NCI-H446 treated with DMSO at 0.1 percent for 48 hours (cell line): ENCODE data around the gene GAREM1.

Experiments
- DNase-seq: peaks from one replicate; lab custom pipeline; 2025; lab: John Stamatoyannopoulos, UW

Gene GAREM1

DNA sequence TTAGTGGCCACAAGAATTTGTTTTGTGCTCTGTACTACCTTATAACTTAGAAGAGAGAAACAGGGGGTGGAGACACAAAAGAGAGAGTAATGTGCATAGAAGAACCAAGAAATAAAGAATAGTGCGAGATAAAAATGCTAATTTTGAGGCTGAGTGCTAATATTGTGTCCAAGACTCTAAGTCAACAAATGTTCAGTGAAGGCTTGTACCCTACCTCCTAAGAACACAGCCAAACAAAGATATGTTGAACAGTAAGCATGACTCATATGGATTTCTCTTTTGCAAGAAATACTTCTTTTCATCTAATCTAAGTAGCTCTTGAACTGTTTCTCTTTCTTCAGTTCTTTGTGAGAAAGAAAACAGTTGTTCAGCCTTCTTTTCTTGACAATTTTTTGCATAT, 45.2 kb downstream of the GAREM1 start:
- no peak for DNase-seq

DNA sequence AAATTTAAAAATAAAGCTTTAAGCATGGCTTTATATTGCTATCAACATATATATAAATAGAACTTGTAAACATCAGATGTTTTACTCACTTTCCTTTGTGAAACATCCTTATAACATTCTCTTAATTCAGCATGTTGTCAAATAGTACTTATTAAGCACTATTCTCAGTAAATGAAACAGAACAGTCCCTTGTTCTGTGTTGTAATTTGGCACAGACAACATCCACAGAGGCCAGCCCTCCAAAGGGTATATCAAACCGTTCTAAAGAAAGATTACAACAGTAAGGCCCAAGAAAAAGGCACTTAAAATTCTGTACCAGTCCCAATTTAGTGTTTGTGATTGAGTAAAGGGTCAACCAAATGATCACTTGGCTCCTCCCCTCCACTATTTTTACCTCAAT, 46.0 kb downstream of the GAREM1 start:
- no peak for DNase-seq

DNA sequence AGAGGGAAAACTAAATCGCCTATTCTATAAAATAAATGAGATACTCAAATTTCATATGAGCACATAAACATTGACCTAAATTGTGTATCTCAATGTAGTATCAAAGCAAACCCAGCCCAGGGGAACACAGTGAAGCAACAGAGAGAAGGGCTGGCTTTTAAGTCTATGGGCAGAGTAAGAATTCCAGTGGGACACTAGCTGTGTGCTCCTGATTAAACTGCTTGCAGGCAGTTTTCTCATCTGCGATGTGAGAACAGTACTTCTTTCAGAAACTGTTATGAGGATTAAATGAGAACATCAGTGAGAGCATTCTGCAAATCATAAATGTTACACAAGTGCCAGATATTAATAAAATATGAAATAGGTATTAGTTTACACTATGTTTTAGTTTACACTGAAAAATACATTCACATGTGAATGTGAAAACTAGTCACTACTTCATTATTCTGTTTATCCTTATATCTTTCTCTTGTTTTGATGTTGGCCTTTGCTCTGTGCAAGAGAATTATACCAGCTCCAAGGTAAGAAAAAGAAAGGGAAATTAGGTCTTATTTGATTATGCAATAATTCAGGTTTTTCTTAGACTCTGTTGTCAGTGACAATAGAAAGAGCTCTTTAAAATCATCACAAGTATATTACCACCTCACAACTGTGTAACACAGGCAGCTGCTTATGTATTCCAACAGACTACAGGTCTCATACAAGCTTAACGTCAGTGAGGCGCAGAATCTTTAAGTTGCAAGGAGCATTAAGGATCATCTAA, 47.5 kb downstream of the GAREM1 start:
- no peak for DNase-seq

DNA sequence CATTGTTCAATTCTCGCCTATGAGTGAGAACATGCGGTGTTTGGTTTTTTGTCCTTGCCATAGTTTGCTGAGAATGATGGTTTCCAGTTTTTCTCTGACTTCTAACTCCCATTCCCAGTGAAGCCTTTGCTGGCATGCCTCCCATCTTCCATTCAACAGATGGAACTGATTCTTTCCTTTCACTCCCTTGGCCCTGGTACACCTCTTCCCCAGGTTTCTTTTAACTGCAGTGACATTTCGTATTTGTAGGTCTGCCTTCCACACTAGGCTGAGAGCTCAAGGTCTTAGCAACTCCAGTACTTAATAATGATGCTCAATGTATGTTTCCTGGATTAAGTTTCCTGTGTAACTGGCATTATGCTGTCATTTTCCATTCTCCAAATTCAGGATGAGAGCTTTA, 48.5 kb downstream of the GAREM1 start:
- no peak for DNase-seq

DNA sequence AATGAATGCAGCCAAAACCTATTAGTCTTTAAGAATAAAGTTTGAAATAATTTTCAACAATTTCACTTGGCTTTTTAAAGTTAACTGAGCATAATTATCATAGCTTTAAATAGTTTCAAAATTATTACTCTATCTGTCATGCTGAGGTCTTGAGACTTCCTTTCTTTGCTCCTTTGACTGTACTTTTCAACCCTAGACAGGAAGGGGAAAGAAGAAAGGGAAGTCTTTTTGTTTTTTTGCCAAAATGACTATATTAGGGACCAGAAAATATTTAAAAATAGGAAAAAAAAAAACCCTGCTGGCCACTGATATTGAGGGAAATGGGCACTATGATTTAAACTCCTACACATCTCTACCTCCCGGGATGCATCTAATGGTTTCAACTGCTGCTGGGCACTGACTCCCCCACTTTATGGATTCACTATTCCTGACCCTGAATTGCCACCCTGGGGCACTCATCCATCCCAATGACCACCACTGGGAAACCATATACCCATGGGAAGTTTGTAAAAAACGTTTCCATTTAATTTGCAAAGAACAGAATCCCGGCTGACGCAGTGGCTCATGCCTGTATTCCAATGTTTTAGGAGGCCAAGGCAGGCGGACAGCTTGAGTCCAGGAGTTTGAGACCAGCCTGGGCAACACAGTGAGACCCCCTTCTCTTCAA, 50.5 kb downstream of the GAREM1 start:
- no peak for DNase-seq

DNA sequence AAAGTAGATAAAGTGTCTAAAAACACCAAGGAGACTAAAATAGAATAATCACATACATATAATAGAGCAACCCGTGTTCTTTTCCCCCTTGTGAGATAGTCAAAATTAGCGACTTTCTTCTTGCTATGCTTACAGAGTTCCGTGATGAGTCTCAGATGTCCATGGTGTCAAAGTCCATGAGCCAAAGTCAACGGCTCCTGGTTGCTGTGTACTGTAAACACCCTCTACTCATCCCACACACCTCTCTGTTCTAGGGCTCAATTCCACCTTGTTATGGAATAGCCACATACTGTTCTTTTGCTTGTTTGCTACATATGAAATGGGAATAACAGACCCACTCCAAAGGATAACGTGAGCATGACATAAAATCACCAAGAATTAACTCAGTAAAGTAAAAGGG, 52.5 kb downstream of the GAREM1 start:
- no peak for DNase-seq

DNA sequence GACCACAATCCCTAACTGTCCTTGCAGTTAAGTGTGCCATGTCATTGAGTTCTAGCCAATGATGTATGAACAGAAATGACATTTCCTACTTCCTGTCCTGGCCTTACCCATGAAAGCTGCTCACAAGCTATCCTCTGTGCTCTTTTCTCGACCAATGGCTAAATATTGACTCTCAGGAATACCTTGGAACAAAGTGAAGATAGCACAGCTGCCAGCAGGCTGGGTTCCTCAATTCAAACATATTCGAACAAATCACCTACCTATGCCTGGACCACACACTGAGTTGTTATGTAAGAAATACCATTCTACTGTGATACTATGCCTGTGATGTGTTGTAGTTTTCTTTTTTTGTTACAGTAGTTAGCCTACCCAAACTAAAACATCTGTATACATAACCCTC, 65.1 kb downstream of the GAREM1 start:
- no peak for DNase-seq

DNA sequence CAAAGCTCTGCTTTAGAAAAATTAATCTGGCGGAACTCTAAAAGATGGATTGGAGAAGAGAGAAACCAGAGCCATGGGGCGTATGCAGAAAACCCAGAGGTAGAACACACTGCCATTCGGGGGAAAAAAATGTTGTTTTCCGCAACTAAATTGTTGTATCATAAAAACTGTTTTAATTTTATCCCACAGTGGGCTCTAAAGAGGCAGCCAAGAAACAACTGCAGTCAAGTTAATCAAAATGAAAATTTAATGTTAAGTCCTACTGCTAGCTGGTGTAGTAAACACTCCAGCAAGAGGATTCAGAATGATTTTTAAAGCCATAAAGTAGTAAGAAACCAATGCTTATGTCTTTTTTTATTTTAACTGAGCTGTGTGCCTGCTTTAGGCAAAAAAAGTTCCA, 69.1 kb downstream of the GAREM1 start:
- DNase-seq, result no peak

DNA sequence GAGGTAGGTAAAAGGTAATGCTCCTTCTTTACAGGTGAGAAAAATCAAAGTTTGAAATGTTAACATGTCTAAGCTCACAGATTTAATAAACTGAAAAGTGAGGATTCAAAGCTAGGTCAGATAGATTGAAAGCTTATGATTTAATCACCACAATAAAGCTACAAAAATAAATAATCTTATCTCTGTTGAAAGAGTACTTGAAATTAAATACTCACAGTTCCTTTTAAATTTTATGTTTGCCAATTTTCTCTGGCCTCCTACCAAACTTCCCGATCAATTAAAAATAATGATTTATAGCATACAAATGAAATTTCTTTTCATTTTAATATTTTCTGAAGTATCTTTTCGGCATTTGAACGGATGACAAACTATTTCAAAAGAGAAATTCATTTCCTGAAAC, 77.3 kb downstream of the GAREM1 start:
- no peak for DNase-seq

DNA sequence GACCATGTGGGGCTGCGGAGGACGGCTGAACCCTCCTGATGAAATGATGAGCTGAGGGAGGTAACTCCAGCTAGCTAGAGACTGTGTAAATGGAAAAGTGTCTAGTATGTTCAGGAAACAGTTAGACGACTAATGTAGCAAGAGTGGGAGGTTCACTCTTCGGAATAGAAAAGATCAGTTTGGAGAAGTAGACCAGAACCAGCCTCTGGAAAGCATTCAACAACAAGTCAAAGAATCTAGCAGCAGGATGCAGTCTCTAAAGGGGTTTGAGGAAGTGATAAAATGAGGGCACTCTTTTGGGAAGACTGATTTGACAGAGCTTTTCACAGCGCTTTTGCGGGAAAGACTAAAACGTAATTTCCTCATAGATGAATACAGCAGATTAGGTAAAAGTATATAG, 79.6 kb downstream of the GAREM1 start:
- no peak for DNase-seq

DNA sequence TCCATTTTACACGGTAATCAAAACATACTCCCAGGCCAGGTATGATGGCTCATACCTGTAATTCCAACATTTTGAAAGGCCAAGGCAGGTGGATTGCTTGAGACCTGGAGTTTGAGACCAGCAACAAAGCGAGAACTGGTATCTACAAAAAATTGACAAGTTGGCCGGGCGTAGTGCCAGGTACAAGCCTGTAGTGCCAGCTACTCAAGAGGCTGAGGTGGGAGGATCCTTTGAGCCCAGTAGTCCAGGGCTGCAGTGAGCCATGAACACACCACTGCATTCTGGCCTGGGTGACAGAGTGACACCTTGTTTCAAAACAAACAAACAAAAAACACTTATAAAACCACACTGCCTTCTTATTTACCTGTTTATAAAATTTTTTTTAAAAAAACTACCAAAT, 80.8 kb downstream of the GAREM1 start:
- DNase-seq, result peak; percentile 20

DNA sequence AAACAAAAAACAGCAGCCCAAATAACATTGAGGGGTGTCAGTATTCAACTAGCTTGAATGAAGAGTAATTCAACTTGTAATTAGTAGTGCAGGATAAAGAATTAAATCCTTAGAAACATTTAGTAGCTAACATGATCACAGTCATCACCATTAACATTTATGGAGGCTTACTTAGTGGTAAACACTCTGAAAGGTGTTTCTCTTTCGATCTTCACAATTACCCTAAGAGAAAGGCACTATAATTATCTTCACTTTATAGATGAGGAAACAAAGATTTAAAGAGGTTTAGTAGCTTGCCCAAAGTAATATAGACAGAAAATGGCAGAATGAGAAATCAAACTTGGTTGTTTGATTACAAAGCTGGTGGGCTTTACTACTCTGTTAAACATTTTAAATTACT, 81.5 kb downstream of the GAREM1 start:
- DNase-seq, result no peak

DNA sequence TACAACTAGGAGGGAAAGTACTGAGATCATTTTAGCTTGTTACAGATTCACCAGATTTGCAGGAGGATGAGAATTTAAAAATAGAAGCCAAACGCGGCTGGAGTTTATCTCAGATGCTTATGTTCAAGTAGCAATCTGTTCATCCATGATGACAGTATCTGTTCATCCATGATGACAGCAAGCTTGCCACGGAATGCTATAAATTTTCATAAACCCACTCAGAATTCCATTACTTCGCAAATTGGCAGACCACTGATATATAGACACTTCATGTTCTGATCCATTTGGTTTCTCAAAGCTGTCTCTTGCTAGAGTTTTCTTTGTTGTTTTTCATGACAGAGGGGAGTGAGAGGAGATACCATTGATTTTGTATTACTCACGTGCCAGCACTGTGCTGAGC, 84.2 kb downstream of the GAREM1 start:
- DNase-seq, result no peak

DNA sequence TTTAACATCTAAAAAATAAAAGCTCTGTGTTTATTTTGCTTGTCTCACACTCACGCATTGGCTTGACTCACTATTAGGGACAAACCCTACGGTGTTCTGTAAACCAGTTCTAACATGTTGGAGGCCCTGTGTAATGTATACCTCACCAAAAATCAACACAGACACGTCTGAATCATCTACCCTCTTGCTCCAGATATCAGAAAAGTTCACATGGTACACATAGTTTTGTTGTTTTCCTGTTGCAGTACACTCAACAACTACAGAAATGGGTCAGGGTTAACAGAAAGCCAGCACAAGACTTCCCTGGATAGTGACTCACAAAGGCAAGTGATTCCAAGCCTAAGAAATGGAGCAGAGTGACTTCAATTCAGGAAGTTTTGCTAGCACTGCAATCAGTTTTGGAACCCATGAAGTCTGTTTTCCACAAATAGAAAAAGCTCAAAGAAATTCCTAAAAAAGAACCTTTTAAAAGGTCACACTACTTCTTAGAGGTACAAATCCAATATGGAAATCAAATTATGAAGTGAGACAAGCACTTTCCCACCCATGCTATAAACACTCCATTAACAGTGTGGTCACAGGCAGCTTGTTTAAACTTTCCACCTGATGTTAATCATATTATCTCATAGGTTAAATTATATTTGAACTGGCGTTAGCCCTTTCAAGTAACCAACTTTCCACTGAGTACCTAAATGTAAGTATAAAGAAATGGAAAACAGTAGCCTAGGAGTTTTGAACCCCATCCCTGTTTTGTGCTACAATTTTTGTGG, 87.4 kb downstream of the GAREM1 start:
- DNase-seq, result no peak

DNA sequence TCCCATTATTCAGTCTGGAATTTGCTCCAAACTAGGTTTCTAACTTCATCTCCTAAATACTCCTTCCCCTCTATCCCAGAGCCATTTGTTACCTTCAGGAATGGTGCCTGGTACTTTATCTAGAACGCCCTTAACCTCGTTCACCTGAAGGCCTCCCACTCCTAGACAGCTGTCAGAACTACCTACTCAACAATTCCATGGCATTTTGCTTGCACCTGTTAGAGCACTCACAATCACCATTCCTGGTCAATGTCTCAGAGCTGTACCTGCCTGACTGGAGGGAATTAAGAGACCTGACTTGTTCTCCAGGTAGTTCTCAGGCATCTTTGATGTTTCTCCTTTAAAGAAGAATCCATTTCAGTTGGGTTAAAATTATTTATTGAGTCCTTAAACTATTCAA, 88.9 kb downstream of the GAREM1 start:
- no peak for DNase-seq

DNA sequence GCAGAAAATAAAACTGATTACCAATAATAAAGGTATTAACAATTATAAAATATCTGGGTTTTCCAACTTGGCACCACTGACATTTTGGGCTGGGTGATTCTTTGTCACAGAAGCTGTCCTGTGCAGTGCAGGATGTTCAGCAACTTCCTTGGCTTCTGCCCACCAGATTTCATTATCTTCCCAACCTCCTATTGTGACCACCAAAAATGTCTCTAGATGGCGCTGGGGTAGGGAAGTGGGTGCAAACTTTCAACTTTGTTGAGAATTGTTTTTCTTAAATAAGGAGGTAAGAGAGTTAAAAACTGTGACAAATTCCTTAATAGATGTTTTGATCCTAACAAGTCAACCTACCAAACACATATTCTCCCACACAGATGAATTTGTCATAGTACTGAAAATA, 90.1 kb downstream of the GAREM1 start:
- DNase-seq, result no peak

DNA sequence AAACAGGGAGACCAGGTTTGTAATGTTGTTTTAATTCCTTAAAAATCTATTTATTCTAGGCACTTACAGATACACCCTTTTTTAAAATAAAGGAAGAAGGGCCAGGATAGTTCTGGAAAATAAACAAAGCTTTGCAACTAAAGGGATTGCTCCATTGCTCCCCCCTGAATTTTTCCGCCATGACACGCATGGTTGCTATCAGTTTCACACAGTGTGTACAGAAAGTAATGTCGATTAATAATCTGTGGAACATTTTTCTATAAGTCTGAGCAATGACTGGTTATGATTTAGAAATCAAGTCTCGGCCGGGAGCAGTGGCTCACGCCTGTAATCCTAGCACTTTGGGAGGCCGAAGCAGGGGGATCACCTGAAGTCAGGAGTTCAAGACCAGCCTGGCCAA, 90.8 kb downstream of the GAREM1 start:
- no peak for DNase-seq

DNA sequence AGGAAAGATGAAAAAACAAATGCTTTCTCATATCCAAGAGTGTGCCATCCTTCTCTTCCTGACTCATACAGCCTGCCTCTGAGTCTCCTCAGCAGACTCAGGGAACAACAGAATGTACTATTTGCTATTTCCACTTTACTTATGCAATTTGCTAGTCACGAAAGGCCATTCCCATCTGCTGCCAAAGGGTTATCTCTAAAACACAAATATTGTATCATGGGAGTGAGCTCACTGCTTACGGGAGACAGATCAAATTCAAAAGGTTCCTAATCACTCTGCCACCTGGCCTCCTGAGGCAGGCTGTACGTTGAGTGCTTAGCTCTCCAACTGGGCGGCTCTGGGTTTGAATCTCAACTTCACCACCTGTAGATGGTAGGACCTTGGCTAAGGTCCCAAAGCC, 92.0 kb downstream of the GAREM1 start:
- DNase-seq, result no peak

DNA sequence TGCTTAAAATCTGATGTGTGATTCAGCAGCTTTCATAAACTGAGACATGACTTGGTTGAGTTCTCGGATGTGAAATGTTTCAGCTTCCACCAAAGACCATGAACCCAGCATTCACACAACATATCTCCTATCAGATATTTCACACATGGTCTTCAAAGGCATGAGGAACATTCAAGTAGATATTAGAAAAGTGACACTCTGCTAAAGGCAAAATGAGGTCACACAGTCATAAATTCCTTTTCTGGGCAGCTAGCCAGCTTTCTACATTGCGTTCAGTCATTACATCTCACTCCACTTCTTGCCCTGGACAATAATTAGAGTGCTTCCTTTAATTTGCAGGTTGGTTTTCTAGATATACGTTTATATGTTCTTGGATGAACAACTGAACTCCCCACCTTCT, 96.7 kb downstream of the GAREM1 start:
- DNase-seq, result peak; percentile 14

DNA sequence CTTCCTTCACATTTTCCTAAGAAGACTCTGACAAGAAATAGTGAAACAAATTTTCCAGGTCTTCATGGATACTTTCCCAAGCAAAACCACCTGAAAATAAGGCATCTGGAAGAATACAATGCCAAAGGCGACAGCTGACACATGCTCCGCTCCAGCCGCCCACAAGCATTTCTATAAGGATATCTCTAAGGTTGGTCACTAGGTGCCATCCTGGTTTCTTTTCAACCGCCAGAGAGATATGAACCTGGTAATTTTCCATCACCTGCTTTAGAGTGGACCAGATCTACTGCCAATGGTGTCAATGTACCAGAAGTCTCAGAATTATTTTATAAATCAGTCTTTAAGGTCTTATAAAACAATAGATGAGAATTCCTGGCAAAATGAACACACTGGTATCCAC, 97.2 kb downstream of the GAREM1 start:
- no peak for DNase-seq

DNA sequence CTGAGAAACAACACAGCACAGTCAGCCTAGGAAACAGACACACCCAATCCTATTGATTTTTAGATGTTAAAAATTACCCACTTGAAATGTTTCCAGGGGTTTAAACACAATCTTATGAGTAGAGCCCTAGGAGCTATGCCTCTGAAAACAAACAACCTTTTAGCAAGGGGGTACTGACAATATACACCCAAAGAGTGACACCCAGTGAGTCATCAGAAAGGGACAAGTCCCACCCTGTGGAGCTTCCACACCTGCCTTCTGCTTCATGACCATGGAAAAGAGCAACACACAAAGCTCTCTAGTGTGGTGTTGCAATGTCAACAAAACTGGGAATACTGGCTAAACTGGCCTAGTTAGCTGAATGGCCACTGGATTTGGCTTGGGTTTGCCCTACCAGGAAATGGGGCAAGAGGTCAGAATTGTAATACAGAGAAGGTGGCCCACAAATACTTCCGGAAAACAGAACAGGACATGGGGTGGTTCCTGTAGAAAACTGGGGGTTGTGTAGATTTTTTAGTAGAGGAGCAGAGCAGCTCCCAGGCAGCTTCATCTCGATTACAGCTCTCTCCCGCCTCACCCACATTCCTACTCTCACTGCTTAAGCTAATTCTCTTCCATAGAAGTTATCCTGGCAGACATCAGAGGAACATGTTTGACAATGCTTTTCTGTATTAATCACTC, 98.2 kb downstream of the GAREM1 start:
- DNase-seq, result no peak

DNA sequence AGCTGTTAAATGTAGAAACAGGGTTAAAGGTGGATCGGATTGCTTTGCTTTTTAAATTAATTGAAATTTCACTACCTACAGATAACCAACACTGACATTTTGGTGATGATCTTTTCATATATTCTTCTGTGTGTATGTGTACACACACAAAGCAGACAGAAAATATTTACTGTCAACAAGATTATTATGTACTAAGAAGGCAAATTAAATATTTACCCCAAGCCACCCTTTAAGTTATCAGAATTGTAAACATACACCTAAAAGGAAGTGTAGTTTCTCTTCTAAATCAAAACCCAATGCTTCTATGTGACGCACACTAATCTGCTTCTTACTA, 98.7 kb downstream of the GAREM1 start:
- no peak for DNase-seq

DNA sequence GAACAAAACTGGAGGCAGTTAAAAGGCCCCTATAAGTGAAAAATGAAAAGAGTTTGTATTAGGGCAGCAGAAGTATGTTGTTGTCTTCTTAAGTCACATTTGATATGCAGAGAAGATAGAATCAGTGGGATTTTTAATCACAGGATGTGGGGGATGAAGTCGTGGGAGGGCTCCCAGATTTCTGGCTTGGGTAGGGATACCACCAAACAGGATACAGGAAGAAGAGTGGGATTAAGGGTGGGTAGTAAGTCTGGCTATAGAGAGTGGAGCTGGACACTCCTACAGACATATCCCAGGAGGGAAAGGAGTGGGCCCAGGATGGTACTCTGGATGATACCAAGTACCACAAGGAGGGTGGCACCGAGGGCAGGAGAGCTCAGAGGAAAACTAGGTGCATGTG, 99.3 kb downstream of the GAREM1 start:
- no peak for DNase-seq
